GM12873 (cell line): Measurements from ENCODE around the gene HOXB4.

Experiments used
- CTCF ChIP-seq: IDR thresholded peaks from 2 replicates; pipeline ENCODE4 v1.5.1; 2012; ENCODE audit warnings: low read depth, mild to moderate bottlenecking, moderate library complexity, low read length, control low read depth; ENCODE audit not compliant: insufficient read depth; ENCODE audit errors: missing control alignments

The HOXB4 gene

GRCh38 chr17:48556229-48556575 lies 21.9 kb downstream of the HOXB4 start:
- no peak for TF ChIP-seq CTCF

GRCh38 chr17:48555258-48556228 lies 22.6 kb downstream of the HOXB4 start:
- TF ChIP-seq CTCF: no peak

- TF ChIP-seq CTCF: no peak
Measured at GRCh38 chr17:48554412-48555257, 23.5 kb downstream of the HOXB4 start.

- TF ChIP-seq CTCF: no peak
Measured at GRCh38 chr17:48553826-48554225, 24.3 kb downstream of the HOXB4 start.

GRCh38 chr17:48553190-48553547 lies 25.0 kb downstream of the HOXB4 start:
- TF ChIP-seq CTCF: no peak

GRCh38 chr17:48552466-48553189 lies 25.5 kb downstream of the HOXB4 start:
- TF ChIP-seq CTCF: no peak
